IPS DF 4.7 (cell line): ENCODE data around the gene RTL10.

Experiments used
- DNase-seq: peaks from one replicate; pipeline ENCODE4 v3.0.0-alpha.2; 2013; ENCODE audit warnings: low spot score; ENCODE audit errors: extremely low read depth

RTL10 gene

GRCh38 chr22:19863571-19863970, 8.9 kb upstream of the RTL10 start:
- no peak for DNase-seq

GRCh38 chr22:19862619-19863246, 8.1 kb upstream of the RTL10 start:
- no peak for DNase-seq

GRCh38 chr22:19859861-19860510, 5.3 kb upstream of the RTL10 start:
- no peak for DNase-seq

GRCh38 chr22:19857382-19857781, 2.7 kb upstream of the RTL10 start:
- no peak for DNase-seq

GRCh38 chr22:19855504-19856409, 1.1 kb upstream of the RTL10 start:
- DNase-seq, result no peak

- no peak for DNase-seq
Measured at GRCh38 chr22:19853879-19854777, 546 bp downstream of the RTL10 start.

GRCh38 chr22:19853058-19853878, 1.4 kb downstream of the RTL10 start:
- no peak for DNase-seq

- no peak for DNase-seq
Measured at GRCh38 chr22:19852177-19852781, 2.4 kb downstream of the RTL10 start.

GRCh38 chr22:19851291-19852176, 3.1 kb downstream of the RTL10 start:
- DNase-seq, result no peak

- DNase-seq, result no peak
Measured at GRCh38 chr22:19850763-19851109, 3.9 kb downstream of the RTL10 start.

- DNase-seq, result no peak
Measured at GRCh38 chr22:19849835-19850762, 4.6 kb downstream of the RTL10 start.

- no peak for DNase-seq
Measured at GRCh38 chr22:19848298-19849224, 6.1 kb downstream of the RTL10 start.

- DNase-seq, result no peak
Measured at GRCh38 chr22:19847345-19847632, 7.4 kb downstream of the RTL10 start.

GRCh38 chr22:19846620-19847344, 7.9 kb downstream of the RTL10 start:
- DNase-seq, result no peak

GRCh38 chr22:19845054-19845722, 9.5 kb downstream of the RTL10 start:
- no peak for DNase-seq
